ENCODE measurements around the gene EGLN2. TPM values are rescaled to one million over a fixed set of nuclear protein-coding genes. Genes with fewer than 3 reads are reported as not detected.

Gene EGLN2
- 119 and 126 TPM in 2 replicates for total RNA-seq

DNA sequence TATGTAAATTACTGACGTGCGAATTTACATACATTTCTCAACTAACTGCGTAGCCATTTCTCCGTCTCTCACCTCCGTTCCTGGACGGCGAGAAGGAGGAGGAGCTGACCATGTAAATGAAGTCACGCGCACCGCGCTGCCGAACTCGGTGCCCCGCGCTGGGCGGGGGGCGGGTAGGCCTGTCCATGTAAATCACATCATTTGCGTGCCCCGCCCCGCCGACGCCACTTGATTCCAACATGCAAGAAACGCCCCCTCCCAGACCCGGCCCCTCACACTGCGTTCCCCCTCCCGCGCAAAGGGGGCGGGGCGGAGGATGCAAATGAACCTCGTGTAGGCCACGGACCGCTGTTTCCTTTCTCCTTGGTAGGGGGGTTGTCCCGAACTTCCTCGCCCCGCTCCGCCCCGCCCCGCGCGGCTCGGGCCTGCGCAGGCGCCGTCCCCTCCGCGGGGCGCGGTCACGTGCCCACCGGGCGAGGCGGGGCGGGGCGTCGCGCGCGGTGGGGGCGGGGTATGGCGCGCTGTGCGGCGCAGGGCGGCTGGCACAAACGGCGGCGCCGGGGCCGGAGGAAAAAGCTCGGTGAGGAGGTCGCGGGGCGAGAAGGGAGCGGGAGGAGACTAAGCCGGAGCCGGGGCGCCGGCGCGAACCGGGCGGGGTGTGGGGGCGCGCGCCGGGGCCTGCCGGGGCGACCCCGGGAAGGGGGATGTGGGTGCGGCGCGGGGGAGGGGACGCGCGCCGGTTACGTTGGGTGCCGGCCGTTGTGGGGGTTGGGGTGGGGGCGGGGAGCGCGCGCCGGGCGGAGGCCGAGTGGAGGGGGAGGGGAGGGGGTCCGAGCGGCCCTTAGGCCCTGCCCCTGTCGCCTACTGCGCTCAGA is at the start of gene EGLN2:
Gene EGLN2 (plus strand): TSS at position 509 of the 875 bp plus-strand sequence. CDS start 1,382 bp downstream, outside the sequence.

DNA sequence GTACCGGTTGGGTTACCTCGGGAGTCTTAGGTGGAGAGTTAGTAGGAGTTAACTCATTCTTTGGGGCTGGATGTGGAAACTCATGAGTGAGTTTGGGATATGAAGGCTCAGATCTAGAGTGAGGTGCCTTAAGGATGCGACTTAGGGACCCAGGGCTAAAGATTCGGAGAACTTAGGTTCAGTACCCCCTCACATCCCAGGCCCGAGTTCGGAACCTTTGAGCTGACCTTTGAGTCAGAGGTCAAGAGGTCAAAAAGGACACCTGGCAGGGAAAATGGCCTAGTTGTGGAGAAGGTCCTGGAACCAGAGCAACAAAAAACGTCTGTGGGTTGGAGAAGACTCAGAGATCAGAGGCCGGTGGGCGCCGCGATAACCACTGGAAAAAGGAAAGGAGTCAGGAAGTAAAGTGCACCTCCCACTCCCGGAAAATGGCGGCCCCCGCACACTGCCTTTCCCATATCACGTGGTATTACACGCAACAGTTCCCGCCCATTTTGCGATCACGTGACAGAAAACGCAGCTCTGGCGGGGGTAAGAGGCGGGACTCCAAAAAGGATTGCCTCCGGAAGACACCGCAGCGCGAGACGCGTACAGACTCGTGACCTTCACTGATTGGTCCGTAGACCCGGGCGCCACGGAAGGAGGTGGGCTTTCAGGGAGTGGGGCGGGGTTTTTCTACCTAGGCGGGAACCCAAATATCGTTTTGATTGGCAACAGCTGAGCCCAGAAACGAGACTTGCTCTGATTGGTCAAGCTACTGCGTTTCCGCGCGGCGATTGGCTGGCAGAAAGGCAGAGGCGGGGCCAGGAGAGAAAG is 48.7 kb upstream of the EGLN2 start, which contains the start of gene ACTMAP:
Gene ACTMAP (minus strand): TSS at position 420 of the 816 bp plus-strand sequence. CDS start 674 bp downstream, outside the sequence.

DNA sequence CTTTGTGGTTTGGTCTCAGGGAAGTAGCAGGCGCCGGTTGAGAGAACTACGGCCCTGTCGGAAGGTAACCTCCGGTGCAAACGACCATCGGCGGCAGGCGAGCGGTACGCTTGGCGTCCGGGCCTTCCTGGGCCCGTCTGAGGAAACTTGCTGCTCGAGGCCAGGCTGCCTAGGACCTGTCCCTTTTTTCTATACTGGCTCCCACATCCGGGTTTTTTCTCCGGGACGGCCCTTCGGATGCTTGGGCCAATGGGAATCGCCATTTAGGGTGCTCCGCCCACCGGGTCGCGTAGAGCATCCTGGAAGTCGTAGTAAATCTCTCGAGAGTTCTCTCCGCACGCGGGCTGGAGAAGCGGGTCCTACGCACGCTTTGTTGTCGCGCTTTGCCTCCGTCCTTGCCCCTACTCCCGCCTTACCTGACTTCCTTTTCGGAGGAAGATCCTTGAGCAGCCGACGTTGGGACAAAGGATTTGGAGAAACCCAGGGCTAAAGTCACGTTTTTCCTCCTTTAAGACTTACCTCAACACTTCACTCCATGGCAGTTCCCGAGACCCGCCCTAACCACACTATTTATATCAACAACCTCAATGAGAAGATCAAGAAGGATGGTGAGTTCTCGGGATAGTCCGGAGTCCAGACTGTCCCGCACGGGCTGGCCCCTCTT is 48.0 kb upstream of the EGLN2 start, which contains the start of gene SNRPA:
Gene SNRPA (plus strand): TSS at position 330 of the 664 bp plus-strand sequence. CDS start 206 bp downstream, at position 536.

DNA sequence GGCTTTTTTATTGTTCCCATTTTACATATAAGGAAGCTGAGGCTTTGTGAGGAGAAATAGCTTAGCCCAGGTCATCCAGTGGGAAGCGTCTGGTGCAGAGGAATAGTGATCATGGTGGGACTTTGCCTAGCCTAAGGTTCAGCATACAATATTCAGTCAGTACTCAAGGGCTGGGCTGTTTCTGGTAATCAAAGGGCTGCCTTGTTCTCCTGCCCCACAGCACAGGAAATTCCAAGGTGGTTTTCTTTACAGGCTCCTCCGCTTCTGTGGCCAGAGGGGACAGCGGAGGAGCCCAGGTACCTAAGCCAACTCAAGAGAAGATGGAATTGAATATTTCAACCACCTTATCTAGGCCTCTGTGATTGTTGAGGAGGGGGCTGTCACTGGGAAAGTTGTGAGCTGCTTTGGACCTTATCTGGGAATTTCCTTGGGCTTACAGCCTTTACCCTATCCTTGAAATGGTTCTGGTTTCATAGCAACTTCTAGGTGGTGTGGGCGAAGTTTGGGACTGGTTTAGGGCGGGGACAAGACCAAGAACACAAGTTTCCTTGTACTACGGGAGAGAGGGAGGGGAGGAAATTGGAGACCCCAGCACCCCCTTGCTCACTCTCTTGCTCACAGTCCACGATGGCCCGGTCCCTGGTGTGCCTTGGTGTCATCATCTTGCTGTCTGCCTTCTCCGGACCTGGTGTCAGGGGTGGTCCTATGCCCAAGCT is 23.9 kb upstream of the EGLN2 start, which contains the start of gene MIA:
Gene MIA (plus strand): TSS at position 606 of the 716 bp plus-strand sequence. CDS start 22 bp downstream, at position 628.

DNA sequence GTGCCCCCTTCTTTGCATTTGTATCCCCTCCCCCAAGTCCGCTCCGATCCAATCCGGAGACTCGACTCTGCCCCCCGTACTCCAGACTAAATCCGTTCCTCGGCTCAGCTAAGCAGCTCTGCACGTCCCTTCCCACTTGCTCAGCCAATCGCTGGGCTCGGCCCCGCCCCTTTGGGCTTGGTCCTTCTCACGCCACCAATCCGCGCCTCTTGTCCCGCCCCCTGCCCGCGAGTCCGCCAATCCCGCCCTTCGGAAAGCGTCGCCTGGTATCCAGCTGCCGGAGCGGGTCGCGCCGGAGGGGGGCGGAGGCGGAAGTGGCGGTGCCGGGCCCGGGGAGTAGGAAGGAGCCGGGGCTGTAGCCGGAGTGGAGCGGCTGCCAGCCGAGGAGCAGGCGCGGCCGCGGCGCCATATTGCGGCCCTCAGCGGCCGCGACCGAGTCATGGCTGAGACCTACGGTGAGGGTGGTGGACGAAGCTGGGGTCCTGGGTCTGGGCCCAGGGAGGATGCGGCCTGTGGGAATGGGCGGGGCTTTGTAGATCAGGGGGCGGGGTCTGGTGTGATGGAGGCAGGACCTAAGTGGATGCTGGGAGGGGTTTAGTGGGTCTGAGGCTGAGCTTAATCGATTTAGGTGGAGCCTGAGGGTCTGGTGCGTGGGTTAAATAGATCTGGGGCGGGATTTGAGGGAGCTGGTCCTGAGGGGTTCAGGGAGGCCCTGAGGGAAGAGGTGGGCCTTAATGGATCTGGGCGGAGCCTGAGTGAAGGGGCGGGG is 20.9 kb upstream of the EGLN2 start, which contains the start of gene RAB4B:
Gene RAB4B (plus strand): TSS at position 311 of the 769 bp plus-strand sequence. CDS start 129 bp downstream, at position 440.

DNA sequence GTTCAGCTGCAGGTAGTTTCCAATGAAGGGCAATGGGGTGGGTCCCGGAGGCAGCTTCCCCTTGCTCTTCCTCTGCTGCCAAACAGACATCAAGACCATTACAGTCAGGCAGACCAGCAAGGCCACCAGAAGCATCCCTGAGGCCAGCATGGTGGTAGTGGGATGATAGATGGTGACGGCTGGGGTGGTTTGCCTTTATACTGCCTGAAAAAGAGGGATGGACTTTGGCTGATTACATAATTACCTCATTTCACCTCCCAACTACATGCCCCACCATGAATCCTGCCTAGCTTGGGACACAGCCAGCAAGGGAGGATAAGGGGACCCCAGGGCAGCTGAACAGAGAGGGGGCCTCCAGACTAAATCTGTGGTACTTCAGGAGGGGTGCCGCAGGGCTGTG is 51.3 kb downstream of the EGLN2 start, which contains the start of gene CYP2A6:
Gene CYP2A6 (minus strand): TSS at position 171 of the 400 bp plus-strand sequence. CDS start 21 bp downstream, at position 150.

Other genes with a start within 250 kb of the EGLN2 start
- gene SHKBP1, start 222.3 kb upstream of the EGLN2 start, total RNA-seq, result 20.6 and 24.3 TPM in 2 replicates
- 19.9 and 21.7 TPM in 2 replicates for gene LTBP4, start 197.8 kb upstream of the EGLN2 start, total RNA-seq
- 7.5 and 10.4 TPM in 2 replicates for gene NUMBL, start 108.5 kb upstream of the EGLN2 start, total RNA-seq
- gene COQ8B, start 82.3 kb upstream of the EGLN2 start, total RNA-seq, result 16.7 and 20.5 TPM in 2 replicates
- gene ITPKC, start 82.1 kb upstream of the EGLN2 start, total RNA-seq, result 16.7 and 21.3 TPM in 2 replicates
- 0.34 and 0.43 TPM in 2 replicates for gene ACTMAP, start 48.7 kb upstream of the EGLN2 start, total RNA-seq
- 25.8 and 31.5 TPM in 2 replicates for gene SNRPA, start 48.0 kb upstream of the EGLN2 start, total RNA-seq
- not detected in 2 replicates for gene MIA, start 23.7 kb upstream of the EGLN2 start, total RNA-seq
- 9.5 and 12.8 TPM in 2 replicates for gene RAB4B, start 20.9 kb upstream of the EGLN2 start, total RNA-seq
- not detected in 2 replicates for gene CYP2A6, start 51.3 kb downstream of the EGLN2 start, total RNA-seq
- not detected in 2 replicates for gene CYP2A7, start 83.0 kb downstream of the EGLN2 start, total RNA-seq
- not detected in 2 replicates for gene CYP2B6, start 192.1 kb downstream of the EGLN2 start, total RNA-seq